HG02610 (cell line): Measurements from ENCODE around the gene PRKN.
A peak's percentile ranks its signal among the peaks of the same experiment; 100 is the strongest.

Experiments used
- ATAC-seq: cut with Tn5 transposase; IDR thresholded peaks from one replicate; pipeline ENCODE4 v1.9.1; 2021; ENCODE audit warnings: mild to moderate bottlenecking, moderate library complexity; ENCODE audit not compliant: unreplicated experiment

PRKN gene

DNA sequence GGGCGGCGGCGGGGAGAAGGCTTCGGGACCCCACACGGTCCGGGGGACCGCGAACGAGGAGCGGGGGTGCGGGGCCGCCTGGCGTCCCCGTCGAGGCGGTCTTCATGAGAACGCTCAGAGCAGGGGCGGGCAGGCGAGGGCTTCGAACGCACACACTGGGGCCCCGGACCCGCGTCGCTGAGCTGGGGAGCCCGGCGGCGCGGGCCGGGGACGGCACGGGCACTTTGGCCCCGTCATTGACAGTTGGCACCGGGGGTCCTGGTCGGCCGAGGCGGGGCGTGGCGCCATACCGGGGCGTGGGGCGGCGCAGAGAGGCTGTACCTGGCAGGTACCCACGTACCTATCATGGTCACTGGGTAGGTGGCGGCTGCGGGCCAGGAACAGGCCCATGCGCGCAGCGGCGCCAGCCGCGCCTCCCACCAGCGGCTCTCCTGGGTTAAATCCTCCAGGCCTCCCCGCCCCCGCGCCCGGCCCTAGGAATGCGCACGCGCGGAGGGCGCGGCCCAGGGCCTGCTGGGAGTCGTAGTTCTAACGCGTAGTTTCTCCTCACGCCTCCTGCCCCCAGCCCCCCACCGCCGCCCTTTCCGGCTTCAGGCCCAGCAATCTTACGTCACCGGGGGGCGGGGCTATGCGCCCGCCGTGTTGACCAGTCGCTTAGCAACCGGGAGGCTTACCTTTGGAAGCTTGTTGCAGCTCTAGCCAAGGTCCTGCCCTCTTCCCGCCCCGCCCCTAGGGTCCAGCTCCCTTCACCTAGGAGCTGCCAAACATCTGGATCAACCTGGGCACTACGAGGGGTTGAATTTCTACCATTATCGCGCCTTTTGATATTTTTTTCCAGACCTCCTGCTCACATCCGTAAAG, at the start of gene PRKN, which contains the start of gene PACRG:
PRKN (minus strand) TSS at position 445 of the 861 bp plus-strand sequence.
PACRG (plus strand) TSS at position 653 of the 861 bp plus-strand sequence.
- peak; percentile 99 for ATAC-seq

DNA sequence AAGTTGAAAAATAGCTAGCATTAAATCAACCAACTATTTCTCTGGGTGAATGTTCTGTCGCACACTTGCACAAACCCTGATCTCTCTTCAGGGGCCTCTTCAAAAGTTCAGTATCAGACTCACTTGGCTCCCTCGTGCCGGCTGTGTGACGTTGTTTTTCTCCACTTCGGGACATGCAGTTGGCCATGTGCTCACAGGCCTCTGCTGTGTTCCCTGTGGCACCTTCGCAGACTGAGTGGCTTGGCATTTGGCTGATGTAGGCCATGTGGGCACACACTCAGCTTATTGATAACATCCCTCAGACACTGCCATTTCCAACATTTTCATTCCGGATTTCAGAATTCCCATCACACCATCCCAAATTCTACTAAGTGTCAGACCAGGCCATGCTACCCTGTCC, 49.5 kb upstream of the PRKN start:
- no peak for ATAC-seq

DNA sequence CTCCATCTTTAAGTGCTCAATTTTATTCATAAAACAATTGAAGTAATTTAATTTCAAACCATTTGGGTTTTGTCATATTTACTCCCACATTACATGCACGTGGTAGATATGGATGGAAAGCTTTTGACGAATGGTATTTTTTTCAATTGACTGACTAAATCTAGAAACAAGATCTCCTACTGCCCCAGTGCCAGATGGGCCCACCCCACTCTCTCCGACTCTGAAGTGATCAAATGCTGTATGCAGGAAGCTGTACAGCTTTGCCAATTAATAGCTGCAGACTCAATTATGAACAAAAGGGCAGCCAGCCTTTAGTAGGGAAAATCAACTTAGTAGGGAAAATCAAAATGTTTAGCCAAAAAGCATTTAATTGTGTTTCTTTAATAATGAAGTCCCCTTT, 46.4 kb upstream of the PRKN start:
- no peak for ATAC-seq

DNA sequence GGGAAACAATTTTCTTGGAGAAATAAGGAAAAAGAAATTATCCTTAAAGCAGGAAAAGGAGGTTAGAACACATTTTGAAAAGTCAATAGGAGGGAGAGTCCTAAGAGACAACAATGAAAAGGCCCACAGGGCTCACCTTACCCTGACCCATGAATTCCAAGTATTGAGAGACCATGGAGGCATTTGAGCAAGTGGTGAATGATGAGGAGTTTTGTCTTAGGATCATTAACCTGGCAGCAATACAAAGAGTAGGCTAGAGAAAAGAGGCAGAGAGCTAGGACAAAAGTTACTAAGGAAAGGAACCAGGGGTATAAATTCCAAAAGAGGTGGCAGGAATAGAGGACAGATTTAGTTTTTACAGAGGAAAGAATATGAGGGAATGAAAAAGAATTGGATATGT, 44.9 kb upstream of the PRKN start:
- ATAC-seq = no peak

DNA sequence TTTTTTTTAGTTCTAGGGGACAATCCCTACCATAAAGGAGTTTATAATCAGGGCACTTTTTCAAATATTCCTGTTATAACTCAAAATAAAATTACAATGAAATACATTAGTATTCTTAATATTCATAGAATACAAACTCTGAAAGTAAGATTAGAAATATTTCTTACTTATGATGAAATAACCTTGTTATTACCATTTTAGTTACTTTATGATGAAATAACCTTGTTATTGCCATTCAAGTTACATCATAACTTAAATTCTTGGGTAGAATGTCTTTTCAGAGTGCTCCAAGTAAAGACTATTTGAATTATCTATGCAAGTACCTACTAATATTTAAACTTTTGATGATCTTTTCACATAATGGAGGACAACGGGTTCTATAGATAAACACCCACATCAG, 43.4 kb upstream of the PRKN start:
- no peak for ATAC-seq

DNA sequence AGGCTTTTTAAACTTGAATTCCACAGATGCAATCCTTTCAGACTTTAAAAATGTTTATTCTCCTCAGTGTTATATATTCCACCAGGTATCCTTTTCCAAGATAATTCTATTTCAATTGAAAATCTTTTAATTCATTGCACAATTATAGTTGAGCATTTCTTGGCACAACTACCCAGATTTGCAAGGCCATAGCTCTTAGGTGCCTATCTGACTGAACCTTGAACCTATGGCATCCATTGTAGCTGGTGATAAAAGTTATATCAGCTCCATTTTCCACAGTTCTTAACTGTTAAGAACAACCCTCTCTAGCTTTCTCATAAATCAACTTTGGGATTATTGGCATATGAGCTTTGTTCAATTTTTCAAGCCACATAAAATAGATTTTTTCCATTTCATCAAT, 42.6 kb upstream of the PRKN start:
- no peak for ATAC-seq

DNA sequence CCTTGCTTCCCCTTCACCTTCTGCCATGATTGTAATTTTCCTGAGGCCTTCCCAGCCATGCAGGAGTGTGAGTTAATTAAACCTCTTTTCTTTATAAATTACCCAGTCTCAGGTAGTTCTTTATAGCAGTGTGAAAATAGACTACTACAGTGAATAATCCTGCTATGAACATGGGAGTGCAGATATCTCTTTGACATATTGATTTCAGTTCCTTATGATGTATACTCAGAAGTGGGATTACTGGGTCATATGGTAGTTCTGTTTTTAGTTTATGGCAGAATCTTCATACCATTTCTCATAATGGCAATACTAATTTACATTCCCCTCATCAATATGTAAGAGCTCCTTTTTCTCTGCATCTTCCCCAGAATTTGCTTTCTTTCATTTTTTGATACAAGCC, 26.2 kb upstream of the PRKN start:
- no peak for ATAC-seq

DNA sequence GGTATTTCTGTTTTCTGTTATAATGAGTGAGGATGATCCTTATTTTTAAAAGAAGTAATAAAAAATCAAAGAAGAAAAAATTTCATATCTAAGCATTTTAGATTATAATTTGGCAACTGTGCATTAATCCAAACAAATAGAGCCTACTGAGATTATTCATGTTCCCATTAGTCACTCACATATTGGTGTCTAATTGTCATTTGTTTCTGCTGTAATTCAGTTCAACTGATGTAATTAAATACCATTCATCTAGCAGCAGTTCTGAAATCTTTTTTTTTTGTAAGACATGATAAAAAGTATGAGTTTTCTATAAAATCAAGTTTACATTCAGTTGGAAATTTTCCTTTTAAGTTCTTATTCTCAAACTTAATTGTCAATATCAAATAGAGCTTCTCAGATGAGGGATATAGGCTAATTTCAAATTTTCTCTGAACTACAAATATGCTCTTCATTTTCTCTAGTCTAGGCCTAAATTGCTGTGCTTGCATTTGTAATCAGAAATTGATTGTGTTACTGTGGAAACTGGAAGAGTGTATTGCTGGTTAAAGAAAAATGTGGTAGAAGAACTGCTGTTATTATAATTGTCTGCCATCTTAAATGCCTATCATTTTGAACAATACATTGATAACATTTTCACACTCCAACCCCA, 23.8 kb upstream of the PRKN start:
- ATAC-seq = no peak

DNA sequence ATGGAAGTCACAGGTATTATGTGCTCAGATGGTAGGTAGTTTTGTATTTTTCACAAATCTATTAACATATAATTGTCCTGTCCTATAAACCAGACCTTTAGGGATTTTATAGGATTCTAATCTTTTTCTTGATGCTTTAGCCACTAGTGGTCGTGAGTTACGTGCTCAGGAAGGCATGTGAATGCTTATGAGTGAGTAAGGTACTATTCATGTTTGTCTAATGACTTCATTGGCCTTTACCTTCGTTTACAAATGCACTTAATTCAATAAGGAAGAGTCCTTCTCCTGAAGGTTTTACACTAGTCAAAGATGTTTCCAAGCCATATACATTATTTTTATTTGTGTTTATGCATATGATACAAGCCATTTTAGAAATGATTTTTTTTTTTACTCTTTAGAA, 23.2 kb upstream of the PRKN start:
- no peak for ATAC-seq

DNA sequence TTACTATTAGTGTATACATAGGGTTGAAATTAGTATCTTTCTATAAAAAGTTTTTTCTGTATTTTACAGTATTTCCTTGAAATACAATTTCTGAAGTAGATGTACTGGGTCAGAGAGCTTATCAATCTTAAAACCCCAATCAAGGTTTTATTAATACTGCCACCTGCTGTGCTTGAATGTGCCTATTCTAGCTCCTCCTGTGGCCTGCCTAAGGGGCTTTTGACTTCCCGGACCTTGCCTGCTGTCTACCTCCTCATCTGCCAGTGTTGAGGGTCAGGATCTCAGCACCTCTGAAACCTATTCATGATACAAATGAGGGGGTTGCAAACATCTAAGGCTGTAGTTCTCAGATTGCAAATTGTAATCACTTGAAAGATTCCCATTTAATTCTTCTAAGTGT, 9.4 kb upstream of the PRKN start:
- no peak for ATAC-seq

DNA sequence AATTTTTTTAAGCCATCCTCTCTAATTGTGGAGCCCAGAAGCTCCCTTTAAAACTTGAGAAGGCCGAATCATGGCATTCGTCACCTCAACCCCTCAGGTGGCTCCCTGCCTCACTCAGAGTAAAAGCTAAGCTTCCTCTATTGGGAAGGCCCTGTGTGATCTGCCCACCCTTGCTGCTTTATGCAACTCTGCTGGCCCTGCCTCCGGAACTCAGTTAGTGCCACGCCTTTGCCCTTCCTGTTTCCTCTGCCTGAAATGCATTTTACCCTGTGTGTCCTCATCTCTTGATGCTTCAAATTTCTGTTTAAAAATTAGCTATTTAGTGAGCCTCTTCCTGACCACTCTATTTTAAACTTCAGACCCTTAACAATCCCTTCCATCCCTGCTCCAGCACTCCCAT, 5.9 kb upstream of the PRKN start:
- ATAC-seq = no peak

DNA sequence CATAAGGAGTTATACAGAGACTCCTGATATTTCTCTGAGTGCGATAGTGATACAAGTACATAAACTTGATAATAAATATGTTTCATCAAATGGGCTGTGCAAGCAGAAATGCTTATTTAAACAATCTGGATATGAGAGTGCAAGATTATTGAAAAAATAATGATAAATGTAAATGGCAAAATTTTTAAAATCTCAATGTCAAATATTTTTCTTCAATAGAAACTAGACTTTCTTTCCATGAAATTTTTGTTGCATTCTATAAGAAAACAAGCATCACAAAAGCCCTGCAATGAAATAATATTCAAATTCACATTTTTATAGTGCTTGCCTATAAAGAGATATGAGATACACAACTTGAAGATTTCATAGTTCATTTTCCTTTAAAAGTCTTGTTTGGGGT, 2.9 kb upstream of the PRKN start:
- no peak for ATAC-seq

DNA sequence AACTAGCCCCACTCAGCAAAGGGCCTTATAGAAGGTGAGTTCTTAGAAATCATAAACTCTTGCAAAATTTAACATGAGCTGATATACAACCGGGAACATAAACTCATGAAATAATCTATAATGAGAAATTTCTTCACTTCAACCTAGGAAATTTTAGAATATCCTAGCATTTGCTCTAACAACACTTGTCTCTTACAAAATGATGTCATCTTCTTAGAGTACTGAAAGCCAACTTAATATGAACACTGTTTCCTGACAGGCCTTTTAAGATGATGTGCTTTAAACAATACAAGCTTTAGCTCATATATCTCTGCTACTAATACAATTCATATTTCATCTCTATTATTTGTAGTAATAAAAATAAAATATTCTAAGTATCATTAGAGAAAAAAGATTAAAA, 1.1 kb upstream of the PRKN start:
- no peak for ATAC-seq

DNA sequence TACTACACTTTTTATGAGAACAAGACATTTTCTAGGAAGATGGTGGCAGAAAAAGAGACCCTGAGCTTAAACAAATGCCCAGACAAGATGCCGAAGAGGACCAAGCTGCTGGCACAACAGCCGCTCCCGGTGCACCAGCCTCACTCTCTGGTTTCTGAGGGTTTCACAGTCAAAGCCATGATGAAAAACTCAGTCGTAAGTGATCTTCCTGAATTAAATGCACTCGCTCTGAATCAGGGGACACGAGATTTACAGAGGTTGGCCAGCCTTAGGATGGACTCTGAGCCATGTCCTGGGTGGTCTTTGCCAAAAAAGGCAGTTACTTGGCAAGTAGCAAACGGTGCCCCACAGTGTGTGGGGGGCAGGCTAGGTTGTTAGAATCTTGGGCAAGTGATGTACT, 631 bp upstream of the PRKN start:
- ATAC-seq = no peak

DNA sequence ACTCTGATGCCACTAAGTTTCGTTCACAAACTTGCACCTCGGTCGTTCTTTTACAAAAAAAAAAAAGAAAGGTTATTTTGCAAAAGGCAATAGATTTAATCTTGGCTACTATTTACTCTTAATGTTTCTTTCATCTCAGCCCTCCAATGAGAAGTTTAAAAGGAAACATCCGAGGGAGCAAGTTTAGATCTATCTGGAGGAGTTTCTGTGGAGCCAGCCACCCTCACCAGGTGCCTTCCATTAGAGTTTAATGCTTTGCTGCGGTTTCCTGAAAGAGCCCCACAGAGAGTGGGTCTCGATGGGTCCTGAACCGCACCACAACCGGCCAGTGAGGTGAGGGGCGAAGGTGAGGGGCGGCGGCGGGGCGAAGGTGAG, 632 bp downstream of the PRKN start:
- ATAC-seq = peak; percentile 1

DNA sequence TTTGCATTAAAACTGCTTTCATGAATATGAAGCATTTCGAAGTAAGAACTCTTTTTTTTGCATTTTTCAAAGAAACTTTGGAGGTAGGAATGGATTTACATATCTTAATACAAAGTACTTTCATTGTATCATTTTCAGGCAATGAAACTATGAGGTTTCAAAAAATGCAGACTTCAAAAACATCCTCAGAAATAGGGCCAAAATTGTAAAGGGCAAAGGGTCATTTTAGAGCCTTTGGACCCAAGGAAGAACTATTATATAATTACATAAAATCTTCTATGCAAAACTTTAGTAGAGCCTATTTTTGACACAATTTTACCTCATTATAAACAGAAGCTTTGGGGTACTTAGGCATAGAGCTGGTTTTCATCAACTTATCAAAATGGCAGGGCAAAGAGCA, 4.9 kb downstream of the PRKN start:
- no peak for ATAC-seq

DNA sequence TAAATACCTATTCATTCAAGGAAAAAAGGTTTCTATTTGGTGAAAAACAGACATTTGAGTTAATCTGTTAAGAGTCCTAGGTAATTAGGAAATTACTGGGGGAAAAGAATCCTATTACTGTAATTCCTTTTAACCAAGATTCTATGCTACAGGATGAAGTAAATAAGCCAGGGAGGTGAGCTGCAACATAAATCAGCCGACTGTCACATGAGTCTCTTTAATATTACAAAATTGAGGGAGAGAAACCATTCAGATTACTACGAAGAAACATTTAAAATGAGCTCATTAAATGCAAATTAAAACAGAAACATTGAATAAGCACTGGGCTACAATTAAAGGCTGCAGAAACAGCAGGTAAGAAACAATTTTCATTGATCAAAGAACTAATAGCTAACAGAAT, 5.3 kb downstream of the PRKN start:
- no peak for ATAC-seq

DNA sequence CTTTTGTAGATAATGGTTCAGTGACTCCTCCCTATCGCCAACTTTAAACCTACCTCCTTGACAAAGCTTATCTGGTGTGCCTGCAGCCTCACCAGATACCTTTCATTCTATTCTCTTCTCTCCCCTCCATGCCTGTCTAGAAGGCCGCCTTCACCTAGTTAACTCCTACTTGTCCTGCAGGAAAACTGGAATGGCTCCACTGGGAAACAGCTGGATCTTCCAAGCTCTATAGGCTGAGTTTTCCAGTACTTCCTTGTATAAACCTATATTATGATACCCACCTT, 6.2 kb downstream of the PRKN start:
- ATAC-seq = no peak

DNA sequence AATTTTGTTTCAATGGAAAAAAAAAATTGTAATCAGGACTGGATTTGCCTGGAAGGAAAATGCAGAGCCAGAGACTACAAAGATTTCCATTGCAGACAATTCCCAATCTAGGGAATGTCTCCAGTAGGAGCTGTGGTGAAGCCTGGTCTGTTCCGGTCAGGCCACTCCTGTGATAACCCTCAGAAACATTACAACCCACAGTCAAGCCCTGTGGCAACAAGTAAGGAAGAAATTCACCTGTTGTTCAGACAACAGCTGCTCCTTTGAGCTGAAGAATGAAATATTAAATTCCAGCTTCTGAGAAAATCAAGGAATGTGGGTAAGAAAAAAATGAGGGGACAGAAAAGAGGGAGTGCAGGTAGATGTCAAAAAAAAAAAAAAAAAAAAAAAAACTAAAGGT, 8.0 kb downstream of the PRKN start:
- ATAC-seq = no peak

DNA sequence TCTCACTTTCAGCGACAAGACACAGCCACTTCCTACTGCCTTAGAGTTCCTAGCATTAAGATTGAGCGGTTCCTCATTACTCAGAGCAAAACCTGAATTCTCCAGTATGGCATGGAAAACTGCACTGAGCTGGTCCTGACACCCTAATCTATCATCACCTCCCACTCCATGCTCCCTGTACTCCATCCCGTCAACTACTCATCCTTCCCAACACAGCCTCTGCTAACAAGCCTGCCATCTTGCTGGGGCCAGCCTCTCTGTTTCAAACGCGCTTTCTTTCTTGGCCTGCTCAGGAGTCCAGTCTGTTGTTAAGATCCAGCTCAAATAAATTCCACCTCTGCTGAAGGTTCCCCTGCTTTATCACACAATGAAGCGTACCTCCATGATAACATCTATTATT, 12.0 kb downstream of the PRKN start:
- no peak for ATAC-seq

DNA sequence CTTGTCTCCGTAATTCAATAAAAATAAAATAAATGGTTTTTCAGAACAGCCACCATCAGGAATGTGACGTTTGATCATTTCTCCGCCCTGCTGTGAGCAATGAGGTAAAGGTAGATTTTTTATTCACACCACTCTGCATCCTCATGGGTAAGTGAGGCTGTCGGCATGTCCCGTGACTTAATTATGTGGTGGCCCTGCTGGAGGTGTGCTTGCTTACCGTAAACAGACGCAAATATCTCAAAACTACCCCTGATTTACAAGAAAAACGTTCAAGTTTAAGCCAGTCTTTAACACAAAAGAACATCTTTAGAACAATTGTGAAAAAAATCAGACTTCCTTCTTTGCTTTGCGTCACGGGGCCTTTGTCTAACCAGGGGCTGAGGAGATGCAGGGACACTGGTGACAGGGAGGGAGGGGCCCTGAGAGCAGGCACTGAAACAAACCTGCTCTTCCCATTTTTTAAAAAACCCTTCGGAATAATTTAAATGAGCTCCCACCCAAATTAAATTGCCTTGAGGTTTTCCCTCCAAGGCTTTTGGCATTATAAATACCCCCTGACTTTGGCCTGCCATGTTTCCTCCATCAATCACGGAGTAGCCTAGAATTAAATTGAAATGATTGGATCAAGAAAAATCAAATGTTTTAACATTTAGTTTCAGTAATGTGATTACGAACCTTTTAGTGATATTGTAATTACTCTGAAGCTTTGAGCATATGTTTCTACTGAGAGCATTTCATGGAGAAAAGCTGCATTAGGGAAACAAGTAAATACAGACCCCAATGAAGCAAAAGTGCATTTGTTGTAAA, 13.4 kb downstream of the PRKN start:
- ATAC-seq = no peak

DNA sequence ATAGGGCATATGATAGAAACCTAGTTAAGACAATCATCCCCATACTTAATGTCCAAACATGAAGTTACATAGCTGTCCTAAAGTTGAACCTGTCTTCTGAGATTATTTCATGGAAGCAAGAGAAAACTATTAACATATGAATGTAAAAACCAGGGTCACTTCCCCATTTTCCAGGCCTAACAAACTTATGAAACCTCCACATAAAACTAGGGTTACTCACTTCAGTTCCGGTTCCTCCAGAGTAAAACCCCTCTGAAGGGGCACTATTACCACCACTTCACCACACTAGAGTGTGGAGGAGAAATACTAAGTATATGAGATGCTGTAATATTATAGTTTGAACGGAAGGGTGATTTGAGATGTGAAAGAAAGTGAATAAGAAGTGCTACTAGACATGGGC, 14.9 kb downstream of the PRKN start:
- no peak for ATAC-seq
